Measurements from ENCODE around the gene TJP3.
"Not testable (repeated sequence)": the region's sequence is repeated elsewhere in the genome, so short reads cannot be mapped to it uniquely, and the experiment has no call there.

Gene TJP3

DNA sequence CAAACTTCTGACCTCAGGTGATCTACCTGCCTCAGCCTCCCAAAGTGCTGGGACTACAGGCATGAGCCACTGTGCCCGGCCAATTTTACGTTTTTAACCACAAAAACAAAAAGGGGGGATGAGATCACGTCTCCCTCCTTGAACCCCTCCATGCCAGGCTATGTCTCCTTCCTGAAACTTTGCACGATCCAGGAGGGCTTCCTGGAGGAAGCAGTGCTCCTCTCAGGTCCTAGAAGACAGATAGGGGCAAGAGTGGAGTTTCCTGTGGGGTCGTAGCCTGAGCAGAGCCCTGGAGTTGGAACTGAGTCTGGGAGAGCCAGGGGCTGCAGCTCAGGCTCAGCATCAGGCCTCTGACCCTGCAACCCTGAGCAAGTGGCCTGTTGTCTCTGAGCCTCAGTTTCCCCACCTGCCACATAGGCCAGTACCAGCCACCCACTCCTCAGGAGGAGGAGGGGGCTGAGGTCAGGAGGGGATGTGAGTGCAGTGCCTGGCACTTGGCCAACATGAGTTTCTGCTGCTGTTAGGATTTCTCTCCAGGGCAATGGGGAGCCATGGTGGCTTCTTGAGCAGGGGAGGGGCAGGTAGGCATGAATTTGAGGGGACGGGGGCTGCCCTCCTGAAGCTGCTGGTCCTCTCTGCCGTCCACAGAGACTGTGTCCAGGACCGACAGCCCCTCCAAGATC, 37.3 kb downstream of the TJP3 start:
- no peak overlapping the region for H3K4me3 ChIP-seq (ENCODE audit: low read length)

DNA sequence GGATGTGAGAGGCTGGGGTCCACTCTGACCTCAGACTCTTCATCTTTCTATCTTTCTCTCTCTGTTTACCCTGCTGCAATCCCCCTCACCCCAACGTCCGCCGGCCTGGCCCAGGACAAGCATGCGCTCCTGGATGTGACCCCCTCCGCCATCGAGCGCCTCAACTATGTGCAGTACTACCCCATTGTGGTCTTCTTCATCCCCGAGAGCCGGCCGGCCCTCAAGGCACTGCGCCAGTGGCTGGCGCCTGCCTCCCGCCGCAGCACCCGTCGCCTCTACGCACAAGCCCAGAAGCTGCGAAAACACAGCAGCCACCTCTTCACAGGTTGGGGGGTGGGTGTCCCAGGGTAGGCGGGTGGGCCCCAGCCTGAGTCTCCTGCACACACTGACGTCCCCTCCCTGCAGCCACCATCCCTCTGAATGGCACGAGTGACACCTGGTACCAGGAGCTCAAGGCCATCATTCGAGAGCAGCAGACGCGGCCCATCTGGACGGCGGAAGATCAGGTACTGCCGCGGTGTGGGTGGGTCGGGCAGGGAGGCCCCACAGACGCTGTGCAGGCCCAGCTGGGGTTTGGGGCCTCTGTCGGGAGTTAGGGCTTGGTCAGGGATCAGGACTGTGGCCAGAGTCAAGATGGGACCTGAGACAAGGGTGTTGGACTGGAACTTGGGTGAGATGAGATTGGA, 38.3 kb downstream of the TJP3 start:
- no peak overlapping the region for H3K27ac ChIP-seq (ENCODE audit: low read length)
- H3K36me3 ChIP-seq (ENCODE audit: insufficient read depth, low read depth, low read length): peaks cover 10% of the 10 kb centered on the region; the same call in 1 of the 2 replicates
- H3K4me1 ChIP-seq (ENCODE audit: insufficient read depth, low read length): no peaks in the 10 kb centered on the region

More for the DNA sequence above, 37.3 kb downstream of the TJP3 start:
- Histone ChIP-seq H3K4me1 (ENCODE audit: insufficient read depth, low read length) (no peaks in the 10 kb centered on the region), H3K27ac (ENCODE audit: low read length) (no peak overlapping the region), H3K9ac (ENCODE audit: low read depth, low read length) (no peak overlapping the region), H3K27me3 (ENCODE audit: insufficient read depth, low read length) (no peaks in the 10 kb centered on the region), H3K9me3 (ENCODE audit: insufficient read depth, low read depth, low read length) (no peaks in the 10 kb centered on the region), H3K36me3 (ENCODE audit: insufficient read depth, low read depth, low read length) (peaks cover 6% of the 10 kb centered on the region; the same call in 1 of the 2 replicates)

DNA sequence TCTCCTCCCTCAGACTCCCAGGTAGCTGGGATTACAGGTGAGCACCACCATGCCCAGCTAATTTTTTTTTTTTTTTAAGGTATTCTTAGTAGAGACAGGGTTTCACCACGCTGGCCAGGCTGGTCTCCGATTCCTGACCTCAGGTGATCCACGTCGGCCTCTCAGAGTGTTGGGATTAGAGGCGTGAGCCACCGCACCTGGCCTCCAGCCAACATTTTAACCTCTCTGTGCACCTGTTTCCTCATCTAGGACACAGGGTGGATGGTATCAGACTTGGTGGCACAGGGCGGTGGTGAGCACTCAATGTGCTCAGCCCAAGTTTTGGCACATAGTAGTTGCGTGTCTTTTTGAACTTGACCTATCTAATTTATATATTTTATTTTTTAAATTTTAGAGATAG, 40.8 kb downstream of the TJP3 start:
- no peak overlapping the region for H3K4me3 ChIP-seq (ENCODE audit: low read length)
- H3K9me3 ChIP-seq (ENCODE audit: insufficient read depth, low read depth, low read length): no peaks in the 10 kb centered on the region
- no peak overlapping the region for H3K27ac ChIP-seq (ENCODE audit: low read length)
- no peaks in the 10 kb centered on the region for H3K4me1 ChIP-seq (ENCODE audit: insufficient read depth, low read length)
- no peak overlapping the region for H3K9ac ChIP-seq (ENCODE audit: low read depth, low read length)
- H3K36me3 ChIP-seq (ENCODE audit: insufficient read depth, low read depth, low read length): peaks cover 19% of the 10 kb centered on the region
- no peaks in the 10 kb centered on the region for H3K27me3 ChIP-seq (ENCODE audit: insufficient read depth, low read length)

More for the DNA sequence above, 38.3 kb downstream of the TJP3 start:
- Histone ChIP-seq H3K9ac (ENCODE audit: low read depth, low read length) (no peak overlapping the region), H3K9me3 (ENCODE audit: insufficient read depth, low read depth, low read length) (no peaks in the 10 kb centered on the region), H3K27me3 (ENCODE audit: insufficient read depth, low read length) (no peaks in the 10 kb centered on the region), H3K4me3 (ENCODE audit: low read length) (no peak overlapping the region)

DNA sequence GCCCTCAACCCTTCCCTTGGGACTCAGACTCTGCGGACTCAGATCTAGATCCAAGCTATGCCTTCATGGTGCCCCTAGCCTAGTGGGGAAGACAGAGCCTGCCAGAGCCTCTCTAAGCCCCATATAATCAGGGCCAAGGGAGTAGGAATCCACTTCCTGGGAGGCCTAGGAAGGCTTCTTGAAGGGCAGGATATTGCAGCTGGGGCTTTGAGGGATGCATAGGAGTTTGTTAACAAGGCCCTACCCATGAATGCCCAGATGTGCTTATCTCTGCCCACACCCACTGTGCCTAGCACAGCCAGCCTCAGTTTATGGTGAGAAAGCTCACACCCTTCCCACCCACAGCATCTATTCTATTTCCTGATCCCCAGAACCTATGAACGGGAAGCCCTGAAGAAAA, 42.0 kb downstream of the TJP3 start:
- H3K4me1 ChIP-seq (ENCODE audit: insufficient read depth, low read length): no peaks in the 10 kb centered on the region
- no peaks in the 10 kb centered on the region for H3K9me3 ChIP-seq (ENCODE audit: insufficient read depth, low read depth, low read length)
- H3K27me3 ChIP-seq (ENCODE audit: insufficient read depth, low read length): no peaks in the 10 kb centered on the region
- no peak overlapping the region for H3K9ac ChIP-seq (ENCODE audit: low read depth, low read length)
- H3K36me3 ChIP-seq (ENCODE audit: insufficient read depth, low read depth, low read length): peaks cover 19% of the 10 kb centered on the region
- no peak overlapping the region for H3K27ac ChIP-seq (ENCODE audit: low read length)
- no peak overlapping the region for H3K4me3 ChIP-seq (ENCODE audit: low read length)

DNA sequence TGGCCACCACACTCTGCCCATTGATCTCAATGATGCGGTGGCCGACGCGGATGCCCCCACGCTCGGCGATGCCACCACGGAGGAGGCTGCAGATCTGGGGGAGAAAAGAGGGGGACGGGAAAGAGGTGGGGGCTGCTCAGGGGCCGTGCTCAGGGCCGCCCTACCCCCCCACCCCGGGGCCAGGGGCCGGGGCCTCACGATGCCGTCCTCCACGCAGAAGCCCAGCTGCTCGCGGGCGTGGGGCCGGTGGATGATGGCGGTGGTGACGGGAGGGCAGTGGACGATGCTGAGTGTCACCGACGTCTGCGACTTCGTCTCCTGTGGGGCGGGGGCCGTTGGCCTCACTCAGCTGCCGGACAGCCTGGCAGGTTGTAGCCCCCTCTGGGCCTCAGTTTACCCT, 43.1 kb downstream of the TJP3 start:
- Histone ChIP-seq H3K9ac (ENCODE audit: low read depth, low read length) (no peak overlapping the region), H3K4me3 (ENCODE audit: low read length) (no peak overlapping the region), H3K36me3 (ENCODE audit: insufficient read depth, low read depth, low read length) (peaks cover 19% of the 10 kb centered on the region), H3K27me3 (ENCODE audit: insufficient read depth, low read length) (no peaks in the 10 kb centered on the region), H3K9me3 (ENCODE audit: insufficient read depth, low read depth, low read length) (no peaks in the 10 kb centered on the region), H3K4me1 (ENCODE audit: insufficient read depth, low read length) (no peaks in the 10 kb centered on the region), H3K27ac (ENCODE audit: low read length) (no peak overlapping the region)

DNA sequence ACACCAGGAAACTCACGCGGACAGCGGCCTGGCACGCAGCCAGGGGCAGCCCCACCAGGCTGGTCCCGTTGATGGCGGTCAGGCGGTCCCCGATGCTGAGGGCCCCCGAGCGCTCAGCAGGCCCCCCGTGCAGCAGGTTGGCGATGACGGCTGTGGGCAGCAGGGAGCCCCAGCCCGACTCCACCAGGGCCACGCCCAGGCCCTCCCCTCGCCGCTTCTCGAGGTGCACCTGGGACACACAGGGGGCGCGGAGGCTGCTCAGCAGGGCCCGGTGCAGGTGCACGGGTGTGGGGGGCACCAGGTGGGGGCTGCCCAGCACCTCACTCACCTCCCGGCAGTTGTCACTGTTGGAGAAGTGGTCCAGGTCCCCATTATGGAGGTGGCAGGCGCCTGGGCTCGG, 44.3 kb downstream of the TJP3 start:
- H3K36me3 ChIP-seq (ENCODE audit: insufficient read depth, low read depth, low read length): peaks cover 20% of the 10 kb centered on the region
- H3K27me3 ChIP-seq (ENCODE audit: insufficient read depth, low read length): no peaks in the 10 kb centered on the region
- H3K9me3 ChIP-seq (ENCODE audit: insufficient read depth, low read depth, low read length): no peaks in the 10 kb centered on the region
- H3K4me1 ChIP-seq (ENCODE audit: insufficient read depth, low read length): no peaks in the 10 kb centered on the region
- no peak overlapping the region for H3K4me3 ChIP-seq (ENCODE audit: low read length)
- H3K27ac ChIP-seq (ENCODE audit: low read length): no peak overlapping the region
- H3K9ac ChIP-seq (ENCODE audit: low read depth, low read length): no peak overlapping the region

DNA sequence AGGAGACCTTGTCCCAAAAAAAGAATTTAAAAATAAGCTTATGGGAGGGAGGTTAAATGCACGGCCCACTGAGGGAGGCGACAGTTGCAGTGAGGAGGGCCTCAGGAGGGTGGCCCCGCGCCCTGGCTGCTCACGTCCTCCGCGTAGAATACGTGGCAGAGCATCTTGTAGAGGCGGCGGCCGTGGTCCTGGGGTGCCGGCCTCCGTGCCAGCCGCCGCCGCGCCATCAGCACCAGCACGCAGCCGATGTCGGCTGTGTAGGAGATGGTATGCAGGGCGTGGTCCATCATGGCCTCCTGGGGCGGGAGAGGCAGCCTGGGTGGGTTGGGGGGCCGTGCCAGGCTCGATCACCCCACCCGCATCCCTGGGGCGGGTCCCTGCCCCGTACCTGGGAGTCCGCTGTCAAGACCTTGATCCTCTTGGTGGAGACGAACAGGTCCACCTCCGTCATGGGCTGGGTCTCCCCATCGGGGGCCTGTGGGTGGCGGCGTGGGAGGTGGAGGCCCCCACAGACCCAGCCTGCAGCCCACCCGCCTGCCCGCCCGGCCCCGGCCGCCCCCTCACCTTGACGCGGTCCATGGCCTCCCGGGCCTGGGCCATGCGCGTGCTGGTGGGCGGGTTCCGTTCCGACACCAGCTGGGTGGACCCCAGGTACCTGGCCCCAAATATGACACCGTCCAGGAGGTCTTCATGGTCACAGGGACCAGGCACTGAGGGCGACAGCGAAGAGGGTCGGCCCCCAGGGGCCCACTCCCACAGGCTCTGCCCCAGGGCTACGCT, 45.6 kb downstream of the TJP3 start:
- H3K27me3 ChIP-seq (ENCODE audit: insufficient read depth, low read length): no peaks in the 10 kb centered on the region
- H3K4me1 ChIP-seq (ENCODE audit: insufficient read depth, low read length): no peaks in the 10 kb centered on the region
- no peak overlapping the region for H3K27ac ChIP-seq (ENCODE audit: low read length)
- H3K9ac ChIP-seq (ENCODE audit: low read depth, low read length): no peak overlapping the region
- peaks cover 22% of the 10 kb centered on the region for H3K36me3 ChIP-seq (ENCODE audit: insufficient read depth, low read depth, low read length)
- H3K9me3 ChIP-seq (ENCODE audit: insufficient read depth, low read depth, low read length): no peaks in the 10 kb centered on the region
- no peak overlapping the region for H3K4me3 ChIP-seq (ENCODE audit: low read length)

DNA sequence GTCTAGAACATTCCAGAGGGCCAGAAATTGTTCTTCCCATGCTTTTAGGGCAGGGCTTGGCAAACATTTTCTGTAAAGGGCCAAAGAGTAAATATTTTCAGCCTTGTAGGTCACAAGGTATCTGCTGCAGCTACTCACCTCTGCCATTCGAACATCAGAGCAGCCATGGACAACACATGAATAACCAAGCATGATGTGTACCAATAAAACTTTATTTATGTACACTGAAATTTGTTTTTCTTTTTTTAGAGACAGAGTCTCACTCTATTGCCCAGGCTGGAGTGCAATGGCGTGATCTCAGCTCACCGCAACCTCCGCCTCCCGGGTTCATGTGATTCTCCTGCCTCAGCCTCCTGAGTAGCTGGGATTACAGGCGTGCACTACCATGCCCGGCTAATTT, 49.5 kb downstream of the TJP3 start:
- not testable (repeated sequence) for H3K4me3 ChIP-seq (ENCODE audit: low read length); H3K4me1 ChIP-seq (ENCODE audit: insufficient read depth, low read length); H3K27me3 ChIP-seq (ENCODE audit: insufficient read depth, low read length); H3K9ac ChIP-seq (ENCODE audit: low read depth, low read length); H3K27ac ChIP-seq (ENCODE audit: low read length); H3K9me3 ChIP-seq (ENCODE audit: insufficient read depth, low read depth, low read length)
- H3K36me3 ChIP-seq (ENCODE audit: insufficient read depth, low read depth, low read length): peaks cover 11% of the 10 kb centered on the region; the same call in 1 of the 2 replicates

DNA sequence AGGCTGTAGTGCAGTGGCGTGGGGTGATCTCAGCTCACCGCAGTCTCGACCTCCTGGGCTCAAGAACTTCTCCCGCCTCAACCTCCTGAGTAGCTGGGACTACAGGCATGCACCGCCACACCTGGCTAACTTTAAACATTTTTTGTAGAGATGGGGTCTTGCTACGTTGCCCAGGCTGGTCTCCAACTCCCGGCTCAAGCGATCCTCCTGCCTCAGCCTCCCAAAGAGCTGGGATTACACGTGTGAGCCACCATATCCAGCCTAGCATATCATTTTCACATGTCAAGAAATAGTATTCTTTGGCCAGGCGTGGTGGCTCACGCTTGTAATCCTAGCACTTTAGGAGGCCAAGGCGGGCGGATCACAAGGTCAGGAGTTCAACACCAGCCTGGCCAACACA, 50.1 kb downstream of the TJP3 start:
- H3K36me3 ChIP-seq (ENCODE audit: insufficient read depth, low read depth, low read length): peaks cover 11% of the 10 kb centered on the region; the same call in 1 of the 2 replicates

DNA sequence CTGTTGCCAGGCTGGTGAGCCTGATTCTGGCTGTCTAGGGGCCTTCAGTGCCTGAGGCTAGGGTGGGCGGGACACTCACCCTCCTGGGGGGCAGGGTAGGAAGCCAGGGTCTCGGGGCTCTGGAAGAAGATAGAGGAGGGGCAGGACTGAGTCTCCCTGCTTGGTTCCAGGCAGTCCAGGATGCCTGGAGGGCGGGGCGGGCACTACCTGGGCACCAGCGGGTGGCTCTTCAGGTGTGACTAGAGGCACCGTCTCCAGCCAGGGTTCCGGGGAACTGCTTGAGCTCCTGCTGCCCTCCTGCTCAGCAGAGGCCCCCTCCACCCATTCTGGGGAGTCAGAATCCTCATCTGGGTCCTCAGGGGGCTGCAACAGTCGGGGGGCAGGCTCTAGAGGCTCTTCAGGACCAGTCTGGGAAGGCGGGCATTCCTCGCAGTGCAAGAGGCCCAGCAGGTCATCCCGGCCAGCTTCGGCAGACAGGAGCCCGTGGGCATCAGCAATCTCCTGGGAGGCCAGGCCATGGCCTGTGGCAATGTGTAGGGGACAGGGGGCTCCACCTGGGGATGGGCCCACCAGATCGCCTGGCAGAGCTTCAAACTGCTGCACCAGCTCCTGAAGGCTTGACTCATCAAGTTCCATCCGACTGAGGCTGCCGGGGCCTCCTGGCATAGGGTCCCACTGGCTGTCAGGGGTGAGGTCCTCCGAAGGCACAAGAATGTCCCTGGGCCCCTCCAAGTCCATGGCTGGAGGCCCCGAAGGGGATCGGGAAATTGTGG, 51.5 kb downstream of the TJP3 start:
- H3K4me3 ChIP-seq (ENCODE audit: low read length): no peak overlapping the region
- no peaks in the 10 kb centered on the region for H3K27me3 ChIP-seq (ENCODE audit: insufficient read depth, low read length)
- H3K4me1 ChIP-seq (ENCODE audit: insufficient read depth, low read length): 0 out of 2 replicates have a peak, but pooled peaks cover 4% of the 10 kb centered on the region
- H3K27ac ChIP-seq (ENCODE audit: low read length): no peak overlapping the region
- no peak overlapping the region for H3K9ac ChIP-seq (ENCODE audit: low read depth, low read length)
- peaks cover 11% of the 10 kb centered on the region; the same call in 1 of the 2 replicates for H3K36me3 ChIP-seq (ENCODE audit: insufficient read depth, low read depth, low read length)
- no peaks in the 10 kb centered on the region for H3K9me3 ChIP-seq (ENCODE audit: insufficient read depth, low read depth, low read length)

More for the DNA sequence above, 50.1 kb downstream of the TJP3 start:
- not testable (repeated sequence) for H3K9me3 ChIP-seq (ENCODE audit: insufficient read depth, low read depth, low read length); H3K27ac ChIP-seq (ENCODE audit: low read length); H3K27me3 ChIP-seq (ENCODE audit: insufficient read depth, low read length); H3K4me1 ChIP-seq (ENCODE audit: insufficient read depth, low read length); H3K4me3 ChIP-seq (ENCODE audit: low read length); H3K9ac ChIP-seq (ENCODE audit: low read depth, low read length)

DNA sequence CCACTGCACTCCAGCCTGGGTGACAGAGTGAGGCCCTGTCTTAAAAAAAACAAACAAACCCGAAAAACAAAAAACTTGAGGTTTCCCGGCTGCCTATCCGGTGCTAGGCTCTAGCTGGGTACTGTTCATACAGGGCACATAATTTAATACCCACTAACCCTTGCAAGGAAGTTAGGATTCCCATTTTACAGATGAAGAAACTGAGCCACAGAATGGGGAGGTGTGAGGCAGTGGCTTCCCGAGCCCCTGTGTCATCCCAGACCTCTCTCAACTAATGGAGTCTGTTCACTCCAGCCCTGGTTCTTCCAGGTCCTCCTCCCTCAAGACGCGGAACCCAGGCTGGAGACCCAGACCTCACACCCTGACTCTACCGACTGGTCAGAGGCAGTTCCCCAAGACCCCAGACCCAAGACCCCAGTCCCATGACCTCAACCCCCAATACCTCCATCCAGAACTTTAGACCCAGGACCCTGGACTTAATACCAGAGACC, 52.7 kb downstream of the TJP3 start:
- H3K9ac ChIP-seq (ENCODE audit: low read depth, low read length): peak overlapping the region; percentile 97
- no peaks in the 10 kb centered on the region for H3K9me3 ChIP-seq (ENCODE audit: insufficient read depth, low read depth, low read length)
- peak overlapping the region; percentile 98 for H3K4me3 ChIP-seq (ENCODE audit: low read length)
- peaks cover 18% of the 10 kb centered on the region; the same call in 1 of the 2 replicates for H3K36me3 ChIP-seq (ENCODE audit: insufficient read depth, low read depth, low read length)
- peak overlapping the region; percentile 43 for H3K27ac ChIP-seq (ENCODE audit: low read length)
- H3K27me3 ChIP-seq (ENCODE audit: insufficient read depth, low read length): no peaks in the 10 kb centered on the region
- H3K4me1 ChIP-seq (ENCODE audit: insufficient read depth, low read length): 0 out of 2 replicates have a peak, but pooled peaks cover 4% of the 10 kb centered on the region
